CD1c-positive myeloid dendritic cell (primary cell): ENCODE measurements around the gene NEU4.
"Not testable (repeated sequence)": the region's sequence is repeated elsewhere in the genome, so short reads cannot be mapped to it uniquely, and the experiment has no call there.

ENCODE experiments used
- DNase-seq: peaks from one replicate; pipeline ENCODE4 v3.0.0-alpha.2; 2016; ENCODE audit errors: extremely low spot score

Gene NEU4

GRCh38 chr2:241799522-241800197 lies 9.3 kb upstream of the NEU4 start:
- no peak for DNase-seq

- DNase-seq: not testable (repeated sequence)
Observed at GRCh38 chr2:241800198-241800903, 8.6 kb upstream of the NEU4 start.

- DNase-seq: no peak
Observed at GRCh38 chr2:241801611-241802420, 7.2 kb upstream of the NEU4 start.

- DNase-seq: no peak
Observed at GRCh38 chr2:241802421-241803318, 6.3 kb upstream of the NEU4 start.

GRCh38 chr2:241803387-241804325 lies 5.3 kb upstream of the NEU4 start:
- peak; percentile 30 for DNase-seq

GRCh38 chr2:241804326-241805229 lies 4.4 kb upstream of the NEU4 start:
- no peak for DNase-seq

GRCh38 chr2:241806217-241806616 lies 2.8 kb upstream of the NEU4 start:
- DNase-seq: not testable (repeated sequence)

GRCh38 chr2:241808051-241808720 lies 807 bp upstream of the NEU4 start:
- DNase-seq: no peak

GRCh38 chr2:241809383-241810306 lies 652 bp downstream of the NEU4 start:
- no peak for DNase-seq

GRCh38 chr2:241810307-241811200 lies 1.6 kb downstream of the NEU4 start:
- no peak for DNase-seq

GRCh38 chr2:241811201-241811951 lies 2.4 kb downstream of the NEU4 start:
- DNase-seq: no peak

GRCh38 chr2:241811952-241812729 lies 3.1 kb downstream of the NEU4 start:
- DNase-seq: no peak

- DNase-seq: no peak
Observed at GRCh38 chr2:241812730-241813643, 4.0 kb downstream of the NEU4 start.
